ENCODE results near the gene BIN1.

DNA sequence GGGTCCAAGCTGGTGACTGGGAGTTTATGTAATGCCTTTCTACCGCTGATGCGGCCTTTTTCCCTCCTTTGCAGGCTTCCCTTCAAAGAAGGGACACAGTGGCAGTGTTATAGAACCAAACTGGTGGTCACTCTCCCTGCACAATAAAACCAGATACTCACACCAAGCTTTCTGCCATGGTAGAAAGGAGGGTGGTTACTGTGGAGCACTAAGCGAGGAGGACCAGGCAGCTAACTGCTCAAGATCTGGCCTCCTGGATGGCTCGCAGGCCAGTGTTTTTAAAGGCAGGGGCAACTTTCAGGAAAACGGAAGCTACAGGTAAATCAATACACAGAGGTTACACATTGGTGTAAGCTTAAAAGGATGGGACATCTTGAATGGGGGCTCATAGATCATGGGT is 89.4 kb downstream of the BIN1 start:
- TF ChIP-seq CTCF (IDR thresholded peaks at IDR 0.05) (no peak), POLR2AphosphoS5 (IDR thresholded peaks at IDR 0.05) (no peak), EP300 (IDR thresholded peaks at IDR 0.05) (no peak), POLR2A (IDR thresholded peaks at IDR 0.05) (no peak)
